ENCODE results near the gene IFNAR1. TPM values are rescaled to one million over a fixed set of nuclear protein-coding genes. Genes with fewer than 3 reads are reported as not detected.
"Not testable (repeated sequence)": the region's sequence is repeated elsewhere in the genome, so short reads cannot be mapped to it uniquely, and the experiment has no call there.

IFNAR1 gene
- total RNA-seq, 1 donor from 2014 or later: 18.7 TPM

DNA sequence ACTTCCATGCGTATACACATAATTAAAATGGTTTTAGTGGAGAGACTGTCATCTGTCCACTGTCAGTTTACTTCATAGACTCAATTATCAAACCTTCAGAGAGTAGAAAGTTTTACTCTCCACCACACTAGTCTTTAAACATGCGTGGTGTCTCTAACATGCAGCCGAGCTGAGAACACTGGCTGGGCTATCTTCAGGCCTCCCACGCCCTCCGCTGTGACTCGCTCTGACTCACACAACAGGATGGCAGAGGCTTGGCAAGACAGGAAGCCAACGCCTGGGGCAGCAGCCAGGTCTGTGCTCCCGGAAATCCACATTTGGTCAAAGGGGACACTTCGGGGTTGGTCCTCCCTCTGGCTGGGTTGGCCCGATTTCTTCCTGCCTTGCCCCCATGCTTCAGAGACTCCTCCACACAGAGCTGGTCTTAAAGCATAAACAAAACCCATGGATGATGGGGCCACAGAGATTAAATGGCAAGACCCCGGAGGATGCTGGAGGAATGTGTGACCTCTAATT, 55.8 kb downstream of the IFNAR1 start:
- Histone ChIP-seq H3K4me3 (ENCODE audit: low read depth, low read length) (no peak overlapping the region), H3K36me3 (ENCODE audit: control insufficient read depth, insufficient read depth, low read length) (no peaks in the 10 kb centered on the region), H3K27me3 (ENCODE audit: control insufficient read depth, insufficient read depth, low read length) (no peaks in the 10 kb centered on the region)
- TF ChIP-seq CTCF (IDR thresholded peaks at IDR 0.05; ENCODE audit: insufficient read depth, low read length, poor library complexity, severe bottlenecking): no peak
- peak; percentile 93 for DNase-seq (ENCODE audit: low read depth)

DNA sequence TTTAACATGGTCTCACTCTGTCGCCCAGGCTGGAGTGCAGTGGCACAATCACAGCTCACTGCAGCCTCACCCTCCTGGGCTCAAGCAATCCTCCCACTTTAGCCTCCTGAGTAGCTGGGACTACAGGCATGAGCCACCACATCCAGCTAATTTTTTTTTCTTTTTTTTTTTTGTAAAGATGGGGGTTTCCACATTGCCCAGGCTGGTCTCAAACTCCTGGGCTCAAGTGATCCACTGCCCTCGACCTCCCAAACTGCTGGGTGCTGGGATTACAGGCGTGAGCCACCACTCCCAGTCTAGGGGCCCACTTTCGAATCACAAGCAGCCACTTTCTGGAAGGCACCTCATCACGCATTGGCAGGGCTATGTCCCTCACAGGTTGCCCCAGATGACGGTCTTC, 56.6 kb downstream of the IFNAR1 start:
- H3K27me3 ChIP-seq (ENCODE audit: control insufficient read depth, insufficient read depth, low read length); H3K36me3 ChIP-seq (ENCODE audit: control insufficient read depth, insufficient read depth, low read length); H3K4me3 ChIP-seq (ENCODE audit: low read depth, low read length); DNase-seq (ENCODE audit: low read depth): not testable (repeated sequence)

- TF ChIP-seq CTCF (IDR thresholded peaks at IDR 0.05; ENCODE audit: insufficient read depth, low read length, poor library complexity, severe bottlenecking): no peak
- Histone ChIP-seq H3K36me3 (ENCODE audit: control insufficient read depth, insufficient read depth, low read length) (no peaks in the 10 kb centered on the region), H3K27me3 (ENCODE audit: control insufficient read depth, insufficient read depth, low read length) (no peaks in the 10 kb centered on the region), H3K4me3 (ENCODE audit: low read depth, low read length) (no peak overlapping the region)
- DNase-seq (ENCODE audit: low read depth): peak; percentile 90
These were observed 58.5 kb downstream of the IFNAR1 start for GRCh38 chr21:33383056-33383888.

DNA sequence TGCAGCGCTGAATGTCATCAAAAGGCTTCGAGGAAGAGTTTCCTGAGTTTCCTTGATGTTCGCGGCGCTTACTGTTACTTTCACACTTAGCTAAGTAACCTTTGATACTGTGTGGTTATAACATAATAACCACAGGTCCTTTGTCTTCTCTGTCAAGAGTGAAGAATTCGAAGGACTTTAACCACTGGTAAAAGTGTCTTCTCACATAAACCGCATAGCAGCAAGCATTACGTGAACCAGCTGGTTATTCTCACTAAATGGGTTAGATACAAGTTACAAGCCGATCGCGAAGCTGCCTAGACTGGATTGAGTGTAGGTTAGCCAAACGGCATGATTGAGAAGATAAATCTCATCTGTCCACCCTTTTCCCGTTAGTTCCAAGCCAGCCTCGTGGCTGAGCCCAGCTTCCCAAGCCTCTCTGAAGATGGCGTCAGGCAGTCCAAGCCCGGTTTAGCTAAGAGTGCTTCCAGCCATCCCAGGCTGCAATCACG, 60.1 kb downstream of the IFNAR1 start:
- H3K27me3 ChIP-seq (ENCODE audit: control insufficient read depth, insufficient read depth, low read length): no peaks in the 10 kb centered on the region
- no peaks in the 10 kb centered on the region for H3K36me3 ChIP-seq (ENCODE audit: control insufficient read depth, insufficient read depth, low read length)
- no peak for TF ChIP-seq CTCF (IDR thresholded peaks at IDR 0.05; ENCODE audit: insufficient read depth, low read length, poor library complexity, severe bottlenecking)
- H3K4me3 ChIP-seq (ENCODE audit: low read depth, low read length): no peak overlapping the region
- DNase-seq (ENCODE audit: low read depth): peak; percentile 59

DNA sequence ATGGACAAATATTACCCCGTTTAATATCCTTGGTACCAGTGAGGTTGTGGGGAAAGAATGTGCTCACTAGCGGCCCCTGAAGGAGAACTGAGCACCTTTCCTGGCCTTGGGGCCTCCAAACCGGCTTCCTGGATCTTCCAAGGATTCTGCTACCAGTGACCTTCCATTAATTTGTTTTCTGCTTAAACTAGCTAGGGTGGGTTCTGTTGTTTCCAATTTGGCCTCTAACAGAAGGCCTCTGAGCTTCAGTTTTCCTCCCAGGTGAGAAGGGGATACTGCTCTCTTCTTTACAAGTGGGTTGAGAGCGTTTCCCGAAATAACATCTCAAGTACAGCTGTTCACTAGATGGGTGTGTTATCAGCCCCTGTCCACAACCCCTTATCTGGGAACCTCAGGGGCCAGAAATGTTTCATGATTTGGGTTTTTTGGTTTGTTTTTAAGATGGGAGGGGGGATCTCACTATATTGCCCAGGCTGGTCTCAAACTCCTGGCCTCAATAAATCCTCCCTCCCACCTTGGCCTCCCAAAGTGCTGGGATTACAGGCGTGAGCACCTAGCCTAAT, 61.5 kb downstream of the IFNAR1 start:
- peak; percentile 30 for TF ChIP-seq CTCF (IDR thresholded peaks at IDR 0.05; ENCODE audit: insufficient read depth, low read length, poor library complexity, severe bottlenecking)
- Histone ChIP-seq H3K36me3 (ENCODE audit: control insufficient read depth, insufficient read depth, low read length) (no peaks in the 10 kb centered on the region), H3K27me3 (ENCODE audit: control insufficient read depth, insufficient read depth, low read length) (no peaks in the 10 kb centered on the region), H3K4me3 (ENCODE audit: low read depth, low read length) (no peak overlapping the region)
- no peak for DNase-seq (ENCODE audit: low read depth)

DNA sequence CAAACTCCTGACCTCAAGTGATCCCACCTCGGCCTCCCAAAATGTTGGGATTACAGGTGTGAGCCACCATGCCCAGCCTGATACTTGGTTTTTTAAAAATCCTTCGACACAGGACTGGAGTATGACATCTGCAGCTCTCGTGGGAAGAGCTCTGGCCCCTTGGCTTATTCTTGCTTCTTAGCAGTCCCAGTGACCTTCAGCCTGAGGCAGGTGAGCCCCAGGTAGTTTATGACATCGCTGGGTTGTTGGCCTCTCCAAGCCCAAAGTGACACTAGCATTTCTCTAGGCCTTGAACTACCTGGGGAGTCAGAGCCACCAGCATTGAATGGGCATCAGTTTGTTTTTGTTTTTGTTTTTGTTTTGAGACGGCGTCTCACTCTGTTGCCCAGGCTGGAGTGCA, 62.5 kb downstream of the IFNAR1 start:
- H3K4me3 ChIP-seq (ENCODE audit: low read depth, low read length): no peak overlapping the region
- no peaks in the 10 kb centered on the region for H3K36me3 ChIP-seq (ENCODE audit: control insufficient read depth, insufficient read depth, low read length)
- DNase-seq (ENCODE audit: low read depth): no peak
- TF ChIP-seq CTCF (IDR thresholded peaks at IDR 0.05; ENCODE audit: insufficient read depth, low read length, poor library complexity, severe bottlenecking): no peak
- no peaks in the 10 kb centered on the region for H3K27me3 ChIP-seq (ENCODE audit: control insufficient read depth, insufficient read depth, low read length)
